Measurements from ENCODE around the gene PKIB.
"Not testable (repeated sequence)": the region's sequence is repeated elsewhere in the genome, so short reads cannot be mapped to it uniquely, and the experiment has no call there.

Gene PKIB

GRCh38 chr6:122621638-122622037, 11.4 kb downstream of the PKIB start:
- no peak for DNase-seq

- no peak for DNase-seq
Measured at GRCh38 chr6:122622479-122622878, 12.3 kb downstream of the PKIB start.

GRCh38 chr6:122623279-122623678, 13.1 kb downstream of the PKIB start:
- DNase-seq: no peak

GRCh38 chr6:122624853-122625252, 14.6 kb downstream of the PKIB start:
- DNase-seq: no peak

GRCh38 chr6:122628714-122629113, 18.5 kb downstream of the PKIB start:
- DNase-seq: no peak

- DNase-seq: no peak
Measured at GRCh38 chr6:122631571-122632249, 21.5 kb downstream of the PKIB start.

GRCh38 chr6:122640366-122640765, 30.2 kb downstream of the PKIB start:
- DNase-seq: no peak

GRCh38 chr6:122641819-122642218, 31.6 kb downstream of the PKIB start:
- no peak for DNase-seq

- not testable (repeated sequence) for DNase-seq
Measured at GRCh38 chr6:122642604-122643003, 32.4 kb downstream of the PKIB start.

- DNase-seq: no peak
Measured at GRCh38 chr6:122645256-122645655, 35.1 kb downstream of the PKIB start.

- DNase-seq: no peak
Measured at GRCh38 chr6:122647765-122648164, 37.6 kb downstream of the PKIB start.

GRCh38 chr6:122648726-122649125, 38.5 kb downstream of the PKIB start:
- no peak for DNase-seq

GRCh38 chr6:122649701-122650100, 39.5 kb downstream of the PKIB start:
- DNase-seq: no peak

- no peak for DNase-seq
Measured at GRCh38 chr6:122650403-122650802, 40.2 kb downstream of the PKIB start.

GRCh38 chr6:122651031-122651430, 40.8 kb downstream of the PKIB start:
- DNase-seq: no peak

- peak; percentile 6 for DNase-seq
Measured at GRCh38 chr6:122651604-122652003, 41.4 kb downstream of the PKIB start.

GRCh38 chr6:122652431-122652830, 42.2 kb downstream of the PKIB start:
- no peak for DNase-seq

GRCh38 chr6:122653094-122653493, 42.9 kb downstream of the PKIB start:
- no peak for DNase-seq

GRCh38 chr6:122654012-122654411, 43.8 kb downstream of the PKIB start:
- DNase-seq: no peak

GRCh38 chr6:122657601-122658000, 47.4 kb downstream of the PKIB start:
- DNase-seq: peak; percentile 21

- DNase-seq: no peak
Measured at GRCh38 chr6:122660296-122660695, 50.1 kb downstream of the PKIB start.

GRCh38 chr6:122663981-122664380, 53.8 kb downstream of the PKIB start:
- no peak for DNase-seq

- no peak for DNase-seq
Measured at GRCh38 chr6:122665929-122666328, 55.7 kb downstream of the PKIB start.

GRCh38 chr6:122666418-122666817, 56.2 kb downstream of the PKIB start:
- no peak for DNase-seq

- no peak for DNase-seq
Measured at GRCh38 chr6:122669418-122669817, 59.2 kb downstream of the PKIB start.
